CMK (cell line): ENCODE measurements around the gene DPM2.

Experiments
- DNase-seq: peaks from one replicate; pipeline ENCODE4 v3.0.0-alpha.2; 2010; ENCODE audit warnings: low read depth

Gene DPM2, protein sequence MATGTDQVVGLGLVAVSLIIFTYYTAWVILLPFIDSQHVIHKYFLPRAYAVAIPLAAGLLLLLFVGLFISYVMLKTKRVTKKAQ

DNA sequence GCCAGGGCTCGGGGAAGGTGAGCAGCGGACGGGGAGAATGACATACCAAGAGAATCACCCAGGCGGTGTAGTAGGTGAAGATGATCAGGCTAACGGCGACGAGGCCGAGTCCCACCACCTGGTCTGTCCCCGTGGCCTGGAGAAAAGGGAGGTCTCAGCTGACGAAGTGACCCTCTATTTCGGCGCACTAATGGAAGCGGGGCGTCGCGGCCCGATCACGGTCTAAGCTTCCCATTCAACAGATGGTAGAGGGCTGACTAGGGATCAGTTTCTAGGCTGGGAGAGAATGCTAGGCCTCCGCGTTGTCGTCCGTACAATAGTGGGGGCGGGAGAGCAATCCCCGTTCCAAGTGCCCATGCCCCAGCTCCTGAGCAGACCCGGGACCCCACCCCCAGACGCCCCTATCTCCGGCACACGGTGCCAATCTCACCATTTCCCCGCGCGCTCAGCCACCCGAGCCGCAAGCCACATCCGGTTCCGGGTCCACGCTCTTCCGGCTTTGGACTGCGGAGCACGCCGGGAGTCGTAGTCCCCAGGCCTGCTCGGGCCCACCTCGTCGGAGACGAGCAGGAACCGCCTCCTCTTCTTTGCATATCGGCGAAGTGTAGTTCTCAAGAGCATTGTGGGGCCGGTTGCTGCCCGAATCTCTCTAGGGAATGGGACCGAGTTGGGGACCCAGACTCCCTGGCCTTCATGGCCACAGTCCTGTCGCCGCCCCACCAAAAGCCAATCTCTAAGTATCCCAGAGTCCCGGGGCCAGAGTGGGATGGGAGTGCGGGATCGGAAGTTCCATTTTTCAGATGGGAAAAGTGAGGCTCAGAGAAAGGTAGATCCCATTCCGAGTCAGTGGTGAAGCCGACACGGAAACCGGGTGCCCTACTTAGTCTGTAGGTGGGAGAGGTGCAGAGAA lies at the start of gene DPM2:
Gene DPM2, minus strand, starts transcription at position 467 of the 910 bp plus-strand sequence. Its CDS starts 34 bp downstream, at position 433.
- DNase-seq, result peak; percentile 87

DNA sequence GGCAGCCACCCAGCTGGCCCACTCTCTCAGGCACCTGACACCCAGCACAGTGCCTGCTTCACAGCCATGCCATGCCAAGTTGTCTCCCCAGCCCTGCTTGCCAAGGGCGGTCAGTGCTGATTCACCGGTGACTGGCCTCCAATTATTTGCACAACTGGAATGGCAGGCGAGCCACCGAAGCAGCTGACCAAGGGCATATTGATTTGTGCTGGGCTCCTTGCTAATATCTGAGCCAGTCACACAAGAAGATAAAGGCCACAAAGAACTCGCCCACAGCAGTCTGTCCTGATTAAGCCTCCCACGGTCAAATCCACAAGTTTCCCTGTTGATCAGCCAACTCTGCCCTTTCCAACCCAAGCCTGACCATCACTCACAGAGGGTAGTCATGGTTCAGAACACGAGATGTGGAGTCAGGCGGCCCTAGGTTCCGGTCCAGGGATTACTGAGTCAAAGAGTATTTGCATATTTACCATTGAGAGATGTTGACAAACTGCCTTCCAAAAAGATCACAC lies 49.5 kb upstream of the DPM2 start:
- DNase-seq, result no peak

DNA sequence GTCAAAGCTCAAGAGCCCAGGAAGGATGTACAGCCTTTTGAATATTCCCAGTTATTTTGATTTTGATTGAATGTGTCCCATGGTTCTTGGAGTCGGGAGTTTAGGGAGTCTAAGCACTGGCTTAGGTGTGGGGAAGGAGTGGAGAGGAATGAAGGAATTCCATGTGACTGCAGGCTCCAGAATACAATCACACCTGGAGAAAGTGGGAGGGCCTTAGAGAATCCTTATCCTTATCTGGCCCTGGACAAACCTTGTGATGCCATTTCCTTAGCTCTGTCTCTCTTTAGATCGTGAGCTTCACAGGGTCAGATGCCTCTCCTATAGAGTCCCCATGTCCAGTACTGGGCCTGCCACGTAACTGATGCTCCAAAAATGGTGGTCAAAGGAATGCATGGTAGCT lies 47.4 kb upstream of the DPM2 start:
- no peak for DNase-seq

DNA sequence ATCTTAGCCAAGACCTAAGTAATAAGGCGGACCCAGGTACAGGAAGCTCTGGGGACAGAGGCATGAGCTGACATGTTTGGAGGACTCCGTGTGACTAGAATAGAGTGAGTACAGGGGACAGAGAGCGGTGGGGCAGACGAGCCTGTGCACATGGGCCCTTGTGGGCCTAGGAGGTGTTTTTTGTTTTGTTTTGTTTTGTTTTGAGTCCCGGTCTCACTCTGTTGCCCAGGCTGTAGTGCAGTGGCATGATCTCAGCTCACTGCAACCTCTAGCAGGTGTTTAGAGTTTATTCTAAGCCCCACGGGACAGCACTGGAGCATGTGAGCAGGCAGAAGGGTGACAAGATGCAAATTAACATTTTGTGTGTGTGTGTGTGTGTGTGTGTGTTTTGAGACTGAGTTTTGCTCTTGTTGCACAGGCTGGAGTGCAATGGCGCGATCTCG lies 46.2 kb upstream of the DPM2 start:
- no peak for DNase-seq

DNA sequence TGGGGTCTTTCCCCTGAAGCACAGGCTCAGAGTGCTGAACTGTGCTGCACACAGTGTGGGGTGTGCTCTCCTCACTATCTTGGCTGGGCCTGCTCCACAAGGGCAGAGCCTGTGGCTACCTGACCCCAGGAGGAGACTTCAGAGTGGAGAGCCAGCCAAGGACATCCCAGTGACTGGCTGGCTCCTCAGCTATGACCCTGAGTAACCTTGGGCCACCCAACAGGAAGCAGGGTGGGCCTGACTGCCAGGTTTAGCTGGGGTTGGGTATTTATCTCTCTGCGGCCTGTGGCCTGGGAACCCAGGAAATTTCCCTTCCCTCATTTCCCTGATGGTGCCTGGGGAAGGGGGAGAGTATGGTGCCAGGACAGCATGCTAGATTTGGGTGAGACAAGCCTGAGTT lies 45.3 kb upstream of the DPM2 start:
- no peak for DNase-seq

DNA sequence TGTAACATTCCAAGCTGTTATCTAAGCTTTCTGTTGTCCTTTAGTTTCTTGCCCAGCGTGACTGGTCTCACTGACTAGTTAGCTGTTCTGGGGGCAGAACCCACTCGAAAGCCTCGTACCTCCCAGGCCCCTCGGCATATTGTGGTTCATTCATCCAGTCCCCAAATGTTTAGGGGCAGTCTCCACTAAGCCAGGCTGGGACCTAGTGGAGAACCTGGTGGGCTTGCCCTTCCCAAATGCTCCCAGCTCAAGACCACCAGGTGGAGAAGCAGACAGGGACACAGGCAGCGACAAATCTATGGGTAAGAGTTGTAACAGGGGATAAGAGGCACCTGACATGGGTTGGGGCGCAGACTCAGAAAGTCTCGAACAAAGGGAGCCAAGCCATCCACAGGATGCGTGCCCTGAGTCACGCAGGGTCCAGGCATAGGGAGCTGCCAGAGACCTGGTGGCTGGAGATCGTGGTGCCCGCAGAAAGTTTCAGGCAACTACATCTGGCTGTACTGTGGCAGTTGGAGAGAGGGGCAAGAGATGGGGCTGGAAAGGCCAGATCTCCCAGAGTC lies 44.0 kb upstream of the DPM2 start:
- DNase-seq, result no peak

DNA sequence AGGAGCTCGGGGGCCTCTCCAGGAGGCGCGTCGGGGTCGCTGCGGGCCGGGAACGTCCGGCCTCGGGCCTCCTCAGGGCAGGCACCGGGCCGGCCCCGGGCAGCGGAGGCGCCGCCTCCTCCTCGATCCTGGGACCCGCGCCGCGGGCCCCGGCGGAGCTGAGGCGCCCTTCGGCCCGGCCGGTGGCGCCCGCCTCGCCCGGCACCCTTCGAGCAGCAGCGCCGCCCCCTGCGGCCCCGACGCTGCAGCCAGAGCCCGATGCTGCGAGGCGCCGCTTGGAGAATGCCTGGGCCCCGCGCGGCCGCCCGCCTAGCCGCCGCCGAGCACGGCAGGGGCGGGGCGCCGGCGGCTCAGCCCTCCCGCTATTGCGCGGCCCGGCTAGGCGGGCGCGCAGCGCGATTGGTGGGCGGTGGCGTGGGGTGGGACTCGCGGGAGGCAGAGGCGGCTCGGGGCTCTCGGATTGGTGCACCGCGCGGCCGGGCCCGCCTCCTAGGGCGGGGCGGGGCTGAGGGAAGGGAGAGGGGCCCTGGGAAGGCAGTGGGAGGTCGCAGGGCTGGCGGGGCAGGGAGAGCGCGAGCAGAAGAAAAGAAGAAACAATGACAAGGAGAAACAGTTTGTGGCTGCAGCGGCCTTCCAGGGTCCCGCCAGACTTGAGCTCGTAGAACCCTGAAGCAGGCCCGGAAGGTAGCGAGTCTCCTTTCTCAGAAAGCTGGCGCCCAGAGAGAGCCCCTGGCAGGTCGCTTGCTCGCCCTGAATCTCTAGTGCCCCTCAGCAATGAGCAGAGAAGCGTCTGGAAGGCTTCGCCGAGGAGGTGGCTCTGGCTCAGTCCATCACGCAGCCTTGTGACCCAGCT lies 43.3 kb upstream of the DPM2 start, which contains the start of gene EEIG1:
Gene EEIG1, minus strand, starts transcription at position 284 of the 853 bp plus-strand sequence. CDS start 852 bp downstream, outside the sequence.
- DNase-seq, result peak; percentile 77

DNA sequence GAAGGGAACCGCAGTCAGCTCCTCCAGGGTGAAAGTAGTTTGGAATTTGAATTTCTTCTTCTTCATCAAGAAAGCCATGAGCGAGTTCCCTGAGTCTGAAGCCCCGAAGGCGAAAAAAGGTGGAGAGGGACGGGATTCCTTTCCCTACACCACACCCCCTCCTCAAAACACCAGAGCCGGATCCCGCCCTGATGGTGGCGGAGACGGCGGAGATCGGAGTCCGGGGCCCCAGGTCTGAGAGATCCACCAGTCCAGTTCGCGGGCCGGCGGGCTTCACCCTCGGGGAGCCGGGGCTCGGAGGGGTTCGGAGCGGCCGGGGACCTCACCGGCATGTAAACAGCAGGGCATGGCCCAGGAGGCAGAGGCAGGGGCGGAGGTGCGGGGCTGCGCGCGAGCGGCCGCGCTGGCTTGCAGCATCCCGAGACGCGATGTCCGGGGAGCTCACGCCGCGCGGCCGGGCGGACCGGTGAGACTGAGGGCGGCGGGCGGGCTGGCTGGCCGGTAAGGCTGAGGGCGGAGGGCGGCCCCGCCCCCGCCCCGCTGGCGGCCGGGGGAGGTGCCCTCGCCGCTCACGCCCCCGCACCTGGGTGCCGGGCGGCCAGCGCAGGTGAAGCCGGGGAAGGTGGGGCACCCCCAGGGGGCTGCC lies 42.5 kb upstream of the DPM2 start:
- DNase-seq, result no peak

DNA sequence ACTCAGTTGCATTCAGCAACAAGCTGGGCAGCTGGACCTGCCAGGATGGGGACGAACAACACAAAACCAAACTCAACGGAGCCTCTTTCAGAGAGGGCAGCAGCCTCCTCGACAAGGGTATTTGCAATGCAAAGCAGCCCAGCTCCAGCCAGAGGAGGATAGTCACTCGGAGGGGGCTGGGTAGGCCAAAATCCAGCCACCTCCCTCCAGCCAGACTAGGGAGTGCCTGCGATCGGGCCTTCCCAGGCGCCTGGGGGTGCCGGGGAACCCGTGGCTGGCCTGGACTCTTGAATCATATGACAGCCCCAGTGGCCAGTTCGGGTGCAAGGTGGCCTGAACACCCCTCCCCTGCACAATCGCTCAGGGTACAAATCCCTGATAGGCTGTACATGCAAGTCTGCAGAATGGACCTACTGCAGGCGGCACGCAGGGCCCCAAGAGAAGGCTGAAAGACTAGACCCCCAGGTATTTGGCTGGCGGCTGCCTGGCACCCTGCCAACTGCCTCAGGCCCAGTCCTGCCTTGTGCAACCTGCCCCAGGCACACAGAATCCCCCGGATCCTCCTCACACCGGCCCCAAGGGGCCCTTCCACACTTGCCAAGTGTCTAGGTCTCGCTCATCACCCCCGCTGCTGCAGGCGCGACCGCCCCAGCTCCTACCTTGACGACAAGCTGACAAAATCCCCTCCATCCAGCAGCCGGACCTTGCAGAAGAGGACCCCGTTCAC lies 41.8 kb upstream of the DPM2 start:
- DNase-seq, result no peak

DNA sequence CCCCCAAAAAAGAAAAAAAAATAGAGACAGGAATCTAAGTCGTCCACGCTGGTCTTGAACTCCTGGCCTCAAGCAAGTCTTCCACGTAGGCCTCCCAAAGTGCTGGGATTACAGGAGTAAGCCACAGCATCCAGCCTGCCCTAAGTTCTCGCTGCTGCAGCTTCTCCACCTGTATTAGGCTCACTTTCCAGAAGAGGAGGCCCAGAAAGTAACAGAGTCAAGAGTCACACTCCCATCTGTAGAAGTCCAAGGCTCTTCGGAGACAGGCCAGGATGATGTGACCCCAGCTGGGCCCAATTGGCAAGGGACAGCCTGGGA lies 41.3 kb upstream of the DPM2 start:
- DNase-seq, result no peak

DNA sequence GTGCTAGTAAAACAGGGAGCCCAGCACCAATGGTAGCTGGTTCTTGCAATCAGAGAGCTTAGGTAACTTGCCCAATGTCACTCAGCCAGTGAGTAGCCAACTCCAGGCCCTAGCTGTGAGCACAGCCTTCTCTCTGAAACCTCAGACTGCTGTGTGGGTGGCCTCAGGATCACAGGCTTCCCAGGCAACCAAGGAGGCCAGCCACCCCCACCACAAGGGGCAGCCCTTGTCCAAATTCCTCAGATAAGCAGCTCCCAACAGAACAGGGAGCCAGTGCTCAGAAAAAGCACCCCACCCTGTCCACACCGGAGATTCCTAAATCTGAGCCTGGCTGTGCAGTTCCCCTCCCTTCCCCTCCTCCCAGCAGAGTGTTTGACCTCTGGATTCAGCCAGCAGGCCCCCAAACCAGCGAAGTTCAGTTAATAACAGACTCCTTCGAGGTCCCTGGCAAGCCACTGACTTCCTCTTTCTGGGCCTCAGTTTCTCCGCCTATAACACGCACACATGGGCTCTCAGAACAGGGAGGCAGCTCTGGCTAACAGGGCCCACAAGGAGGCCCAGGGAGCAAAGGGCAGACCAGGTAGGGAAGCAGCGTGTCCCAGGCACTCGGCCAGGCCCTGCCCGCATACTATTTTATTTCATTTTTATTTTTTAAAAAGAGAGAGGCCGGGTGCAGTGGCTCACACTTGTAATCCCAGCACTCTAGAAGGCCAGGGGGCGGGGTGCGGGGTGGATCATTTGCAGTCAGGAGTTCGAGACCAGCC lies 40.4 kb upstream of the DPM2 start:
- no peak for DNase-seq

DNA sequence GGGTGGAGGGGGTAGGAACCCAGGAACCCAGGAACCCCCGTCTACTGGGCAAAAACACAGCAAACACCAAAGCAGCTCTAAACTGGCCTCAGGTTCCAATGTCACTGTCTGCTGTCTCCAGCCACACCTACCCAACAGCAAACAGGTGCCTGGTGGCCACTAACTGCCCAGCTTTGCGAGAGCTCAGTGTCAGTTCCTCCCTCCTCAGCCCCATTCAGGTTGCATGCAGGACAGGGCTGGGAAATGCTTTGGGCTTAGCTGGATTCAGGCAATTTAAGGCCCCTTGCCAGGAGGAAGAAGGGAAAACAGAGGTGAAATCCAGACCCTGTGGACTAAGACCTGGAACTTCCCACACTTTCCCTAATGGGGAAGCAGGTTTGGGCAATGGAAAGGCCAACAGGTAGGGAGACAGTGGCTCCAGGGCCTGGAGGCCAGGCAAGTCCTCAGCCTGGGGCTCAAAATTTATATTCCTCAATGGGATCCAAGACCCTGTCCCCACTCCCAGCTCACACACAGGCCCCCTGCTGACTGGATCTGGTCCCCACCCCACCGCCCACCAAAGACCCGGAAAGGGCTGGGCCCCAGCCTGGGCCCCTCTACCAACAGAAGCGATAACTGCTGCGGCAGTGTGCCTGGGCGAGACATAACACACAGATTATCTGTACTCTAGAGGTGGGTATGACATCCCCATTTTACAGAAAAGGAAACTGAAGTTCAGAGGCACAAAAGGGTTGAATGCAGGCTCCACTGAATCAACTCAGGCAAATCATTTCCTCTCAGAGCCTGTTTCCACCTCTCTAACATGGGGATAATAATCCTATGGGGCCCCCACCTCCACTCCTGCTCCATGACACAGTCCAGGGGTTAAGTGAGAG lies 39.6 kb upstream of the DPM2 start:
- DNase-seq, result no peak

DNA sequence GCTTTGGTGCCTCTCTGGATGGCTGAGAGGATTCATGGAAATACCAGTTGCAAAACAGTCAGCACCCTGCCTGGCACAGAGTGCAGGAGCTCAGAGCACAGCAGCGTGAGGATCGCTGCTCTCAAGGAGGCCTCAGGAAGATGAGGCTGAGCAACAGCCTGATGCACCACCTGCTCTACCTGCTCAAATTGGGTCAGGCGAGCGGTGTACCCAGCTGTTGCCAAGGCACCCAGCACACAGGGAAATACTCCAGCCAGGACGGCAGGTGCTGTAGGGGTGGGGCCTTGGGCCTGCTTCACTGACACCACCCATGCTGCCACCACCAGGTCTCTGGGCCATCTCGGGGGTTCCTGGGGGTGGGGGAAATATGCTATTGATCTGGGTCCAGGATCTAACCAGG lies 38.8 kb upstream of the DPM2 start:
- no peak for DNase-seq

DNA sequence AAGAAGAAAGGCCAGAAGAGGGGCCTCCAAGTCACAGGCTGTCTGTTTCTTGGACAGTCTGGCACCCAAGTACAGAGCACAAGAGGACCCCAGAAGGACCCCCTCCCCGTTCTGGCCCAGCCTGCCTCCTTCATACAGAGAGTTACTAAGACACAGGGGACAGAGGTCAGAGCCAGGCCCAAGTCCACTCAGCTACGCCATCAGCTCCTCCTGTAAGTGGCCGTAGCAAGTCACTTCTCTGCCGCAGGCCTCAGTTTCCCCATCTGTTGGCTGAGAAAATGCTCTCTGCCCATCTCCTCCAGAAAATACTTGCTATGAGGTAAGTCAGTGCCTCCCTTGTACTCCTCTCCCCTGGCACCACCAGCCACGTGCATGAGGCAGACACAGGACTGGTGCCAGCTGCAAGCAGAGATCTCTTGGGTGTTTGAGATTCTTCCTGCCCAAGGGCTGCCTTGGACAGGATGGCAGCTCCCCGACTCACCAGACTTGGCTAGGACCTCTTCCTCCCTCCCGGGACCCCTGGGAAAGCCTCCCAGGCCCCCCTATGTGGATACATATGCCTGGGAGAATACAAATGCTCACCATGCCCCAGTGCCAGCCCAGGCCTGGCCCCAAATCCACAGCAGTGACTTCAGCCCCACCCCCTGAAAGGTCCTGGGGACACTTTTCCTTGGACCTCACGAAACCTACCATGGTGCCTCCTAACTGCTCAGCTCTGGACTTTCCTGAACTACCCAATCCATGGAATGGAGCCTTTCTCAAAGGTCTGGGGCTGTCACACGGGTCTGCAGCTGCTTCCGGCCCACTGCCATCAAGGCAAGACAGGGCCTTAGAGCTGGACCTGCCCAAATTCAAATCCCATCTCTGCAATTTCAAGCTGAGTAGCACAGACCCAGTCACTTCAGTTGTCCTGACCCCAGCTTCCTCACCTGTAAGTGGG lies 38.0 kb upstream of the DPM2 start:
- no peak for DNase-seq

DNA sequence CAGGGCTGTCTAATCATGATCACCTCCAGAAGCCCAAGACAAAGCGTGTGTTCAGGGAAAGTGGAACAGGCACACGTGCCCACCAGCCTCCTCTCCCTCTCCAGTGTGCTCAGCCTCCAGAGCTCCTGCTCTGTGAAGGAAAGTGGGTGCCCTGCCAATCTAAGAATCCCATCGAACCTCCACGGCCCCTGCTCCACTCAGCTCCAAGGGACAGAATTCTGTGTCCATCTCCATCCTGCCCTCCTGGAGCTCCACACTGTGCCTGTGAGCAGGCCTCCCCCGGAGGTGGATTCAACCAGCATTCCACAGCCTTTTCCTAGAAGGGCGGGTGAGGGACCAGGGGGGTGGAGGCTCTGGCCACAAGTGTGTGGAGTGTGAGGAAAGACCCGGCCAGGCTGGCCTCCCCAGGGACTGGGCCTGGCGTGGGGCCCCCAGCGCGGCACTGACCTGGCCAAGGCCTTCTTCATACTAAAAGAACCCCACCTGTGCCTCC lies 37.2 kb upstream of the DPM2 start:
- DNase-seq, result no peak

DNA sequence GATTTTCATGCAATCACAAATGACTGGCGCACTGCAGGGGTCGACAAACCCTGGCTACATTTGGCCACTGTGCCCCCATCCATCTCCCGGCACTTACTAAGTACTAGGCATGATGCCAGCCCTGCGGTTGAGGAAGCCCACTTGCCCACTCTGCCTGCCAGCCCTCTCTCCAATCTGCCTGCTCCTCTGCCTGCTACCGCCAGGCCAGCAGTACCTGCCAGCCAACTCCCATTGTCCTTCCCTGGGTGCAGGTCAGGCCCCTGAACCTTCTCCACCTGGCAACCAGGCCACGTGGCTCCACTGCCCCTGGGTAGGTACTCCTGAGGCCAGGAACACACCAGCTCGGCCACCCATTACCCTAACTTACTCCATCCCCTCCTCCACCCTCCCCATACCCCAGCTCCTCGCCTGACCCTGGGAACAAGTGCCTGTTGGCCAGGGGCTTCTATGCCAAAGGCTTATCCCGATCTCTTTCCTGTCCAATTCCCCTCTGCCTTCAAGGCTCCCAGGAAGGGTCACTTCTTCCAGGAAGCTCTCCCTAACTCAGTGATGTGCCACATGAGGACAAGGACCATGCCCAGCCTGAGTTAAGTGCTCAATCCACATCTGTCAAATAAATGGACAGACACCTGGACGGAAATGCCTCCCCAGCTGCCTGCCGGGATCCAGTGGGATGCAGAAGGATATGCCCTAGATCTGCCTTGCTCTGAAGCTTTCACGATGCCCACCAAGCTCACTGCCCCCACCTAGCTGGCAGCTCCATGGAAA lies 36.5 kb upstream of the DPM2 start:
- DNase-seq, result no peak
